Superior temporal gyrus (tissue), 1 donor: ENCODE measurements around the gene FEV.
"Not testable (repeated sequence)": the region's sequence is repeated elsewhere in the genome, so short reads cannot be mapped to it uniquely, and the experiment has no call there.

Source experiments
- DNase-seq: peaks from one replicate; pipeline ENCODE4 v3.0.0-alpha.2; 2016; ENCODE audit errors: extremely low spot score

FEV gene

GRCh38 chr2:218944759-218945404 is 40.1 kb downstream of the FEV start:
- no peak for DNase-seq

DNA sequence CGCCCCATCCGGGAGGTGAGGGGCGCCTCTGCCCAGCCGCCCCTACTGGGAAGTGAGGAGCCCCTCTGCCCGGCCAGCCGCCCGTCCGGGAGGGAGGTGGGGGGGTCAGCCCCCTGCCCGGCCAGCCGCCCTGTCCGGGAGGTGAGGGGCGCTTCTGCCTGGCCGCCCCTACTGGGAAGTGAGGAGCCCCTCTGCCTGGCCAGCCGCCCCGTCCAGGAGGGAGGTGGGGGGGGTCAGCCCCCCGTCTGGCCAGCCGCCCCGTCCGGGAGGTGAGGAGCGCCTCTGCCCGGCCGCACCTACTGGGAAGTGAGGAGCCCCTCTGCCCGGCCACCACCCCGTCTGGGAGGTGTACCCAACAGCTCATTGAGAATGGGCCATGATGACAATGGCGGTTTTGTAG is 53.2 kb downstream of the FEV start:
- DNase-seq: not testable (repeated sequence)
